ENCODE measurements around the gene PPP4C.
"Not testable (repeated sequence)": the region's sequence is repeated elsewhere in the genome, so short reads cannot be mapped to it uniquely, and the experiment has no call there.

The PPP4C gene

GRCh38 chr16:30040221-30040620, 35.6 kb upstream of the PPP4C start:
- no peaks in the 10 kb centered on the region for H3K9me2 ChIP-seq (replicated peaks; ENCODE audit: insufficient read depth, low read length)
- H3K79me2 ChIP-seq (ENCODE audit: insufficient read depth, low read length): no peaks in the 10 kb centered on the region
- H3K4me2 ChIP-seq (ENCODE audit: low read depth, low read length, poor library complexity, severe bottlenecking): no peak overlapping the region

GRCh38 chr16:30040690-30041089, 35.1 kb upstream of the PPP4C start:
- not testable (repeated sequence) for H3K9me3 ChIP-seq (ENCODE audit: insufficient read depth, low read length); H3K36me3 ChIP-seq (ENCODE audit: low read length); H3K27me3 ChIP-seq (ENCODE audit: low read length); H3F3A ChIP-seq (ENCODE audit: insufficient read depth); H3K9me2 ChIP-seq (replicated peaks; ENCODE audit: insufficient read depth, low read length); H3K4me3 ChIP-seq (ENCODE audit: insufficient read depth, low read length, poor library complexity, severe bottlenecking); H3K9ac ChIP-seq (ENCODE audit: low read length); H3K79me2 ChIP-seq (ENCODE audit: insufficient read depth, low read length); H2AFZ ChIP-seq (ENCODE audit: low read depth, low read length, severe bottlenecking); H3K4me2 ChIP-seq (ENCODE audit: low read depth, low read length, poor library complexity, severe bottlenecking); H4K20me1 ChIP-seq (ENCODE audit: low read depth, low read length); H3K27ac ChIP-seq (ENCODE audit: low read depth, low read length)

More at GRCh38 chr16:30040221-30040620, 35.6 kb upstream of the PPP4C start:
- Histone ChIP-seq H3K9me3 (ENCODE audit: insufficient read depth, low read length) (no peaks in the 10 kb centered on the region), H3K27ac (ENCODE audit: low read depth, low read length) (no peak overlapping the region), H4K20me1 (ENCODE audit: low read depth, low read length) (no peaks in the 10 kb centered on the region), H3K9ac (ENCODE audit: low read length) (no peak overlapping the region), H3F3A (ENCODE audit: insufficient read depth) (no peaks in the 10 kb centered on the region), H3K36me3 (ENCODE audit: low read length) (no peaks in the 10 kb centered on the region), H2AFZ (ENCODE audit: low read depth, low read length, severe bottlenecking) (no peak overlapping the region), H3K27me3 (ENCODE audit: low read length) (no peaks in the 10 kb centered on the region), H3K4me3 (ENCODE audit: insufficient read depth, low read length, poor library complexity, severe bottlenecking) (no peak overlapping the region)
- no peak for TF ChIP-seq CTCF (IDR thresholded peaks at IDR 0.05; ENCODE audit: insufficient read depth, low read length, poor library complexity, severe bottlenecking)
- TF ChIP-seq EZH2phosphoT487 (conservative IDR thresholded peaks at IDR 0.05; ENCODE audit: low read length): no peak

- H3K27me3 ChIP-seq (ENCODE audit: low read length): no peaks in the 10 kb centered on the region
- TF ChIP-seq EZH2phosphoT487 (conservative IDR thresholded peaks at IDR 0.05; ENCODE audit: low read length) (no peak), CTCF (IDR thresholded peaks at IDR 0.05; ENCODE audit: insufficient read depth, low read length, poor library complexity, severe bottlenecking) (no peak)
- H3K9me3 ChIP-seq (ENCODE audit: insufficient read depth, low read length): no peaks in the 10 kb centered on the region
- H3K4me3 ChIP-seq (ENCODE audit: insufficient read depth, low read length, poor library complexity, severe bottlenecking): no peak overlapping the region
- no peaks in the 10 kb centered on the region for H3K36me3 ChIP-seq (ENCODE audit: low read length)
- no peak overlapping the region for H3K27ac ChIP-seq (ENCODE audit: low read depth, low read length)
- no peaks in the 10 kb centered on the region for H3F3A ChIP-seq (ENCODE audit: insufficient read depth)
- no peak overlapping the region for H2AFZ ChIP-seq (ENCODE audit: low read depth, low read length, severe bottlenecking)
- H3K4me2 ChIP-seq (ENCODE audit: low read depth, low read length, poor library complexity, severe bottlenecking): no peak overlapping the region
- H4K20me1 ChIP-seq (ENCODE audit: low read depth, low read length): no peaks in the 10 kb centered on the region
- no peaks in the 10 kb centered on the region for H3K9me2 ChIP-seq (replicated peaks; ENCODE audit: insufficient read depth, low read length)
- no peak overlapping the region for H3K9ac ChIP-seq (ENCODE audit: low read length)
- H3K79me2 ChIP-seq (ENCODE audit: insufficient read depth, low read length): no peaks in the 10 kb centered on the region
These were observed 34.0 kb upstream of the PPP4C start for GRCh38 chr16:30041841-30042240.

GRCh38 chr16:30046178-30046577, 29.6 kb upstream of the PPP4C start:
- Histone ChIP-seq H3K9me3 (ENCODE audit: insufficient read depth, low read length) (no peaks in the 10 kb centered on the region), H3K4me2 (ENCODE audit: low read depth, low read length, poor library complexity, severe bottlenecking) (no peak overlapping the region)

More at GRCh38 chr16:30046178-30046577, 29.6 kb upstream of the PPP4C start:
- H3K27ac ChIP-seq (ENCODE audit: low read depth, low read length): no peak overlapping the region
- no peaks in the 10 kb centered on the region for H3F3A ChIP-seq (ENCODE audit: insufficient read depth)
- no peaks in the 10 kb centered on the region for H3K9me2 ChIP-seq (replicated peaks; ENCODE audit: insufficient read depth, low read length)
- no peaks in the 10 kb centered on the region for H3K79me2 ChIP-seq (ENCODE audit: insufficient read depth, low read length)
- H2AFZ ChIP-seq (ENCODE audit: low read depth, low read length, severe bottlenecking): no peak overlapping the region
- no peak overlapping the region for H3K4me3 ChIP-seq (ENCODE audit: insufficient read depth, low read length, poor library complexity, severe bottlenecking)
- TF ChIP-seq EZH2phosphoT487 (conservative IDR thresholded peaks at IDR 0.05; ENCODE audit: low read length) (no peak), CTCF (IDR thresholded peaks at IDR 0.05; ENCODE audit: insufficient read depth, low read length, poor library complexity, severe bottlenecking) (no peak)
- no peak overlapping the region for H3K9ac ChIP-seq (ENCODE audit: low read length)
- no peaks in the 10 kb centered on the region for H3K36me3 ChIP-seq (ENCODE audit: low read length)
- no peaks in the 10 kb centered on the region for H4K20me1 ChIP-seq (ENCODE audit: low read depth, low read length)
- no peaks in the 10 kb centered on the region for H3K27me3 ChIP-seq (ENCODE audit: low read length)

All from SU-DHL-6 (cell line).